GM12878 (cell line): ENCODE measurements around the gene CFLAR. TPM values are rescaled to one million over a fixed set of nuclear protein-coding genes. Genes with fewer than 3 reads are reported as not detected.

Experiments used
- ATAC-seq: fragments of 200-7000 bp; cut with Tn5 transposase; 3 replicates; pipeline ENCODE4 v1.9.1; 2020; ENCODE audit warnings: mild to moderate bottlenecking, moderate library complexity
- BruUV-seq: library from RNA; stranded (reverse); fragments of 400-500 nt; replicated peaks from 2 replicates; lab custom pipeline; 2021; lab: Mats Ljungman, UMichigan
- CTCF ChIA-PET: fragments of 300-600 bp; sonication (Branson Sonifier 250); formaldehyde crosslinking; extraction: SDS; loops from one replicate; lab custom pipeline; 2021; ENCODE audit warnings: inconsistent platforms; lab: Yijun Ruan, JAX
- POLR2A ChIA-PET: fragments of 350-600 bp; formaldehyde crosslinking; extraction: SDS; loops from one replicate; lab custom pipeline; 2021; ENCODE audit warnings: inconsistent platforms; lab: Charles Lee
- RAD21 ChIA-PET: fragments of 300-600 bp; sonication (Branson Sonifier 250); formaldehyde crosslinking; loops from one replicate; lab custom pipeline; 2023; ENCODE audit warnings: antibody characterized with exemption; ENCODE audit not compliant: unreplicated experiment; lab: Charles Lee
- SMC1A ChIA-PET: fragments of 300-600 bp; sonication (Branson Sonifier 250); formaldehyde crosslinking; loops from one replicate; lab custom pipeline; 2023; ENCODE audit not compliant: unreplicated experiment, uncharacterized antibody; lab: Charles Lee
- DNase-seq: peaks from one replicate; pipeline ENCODE4 v3.0.0-alpha.2; 2011; ENCODE audit warnings: low read depth, low spot score
- FAIRE-seq: peaks from 3 replicates; lab custom pipeline; 2011; peaks lifted over from hg19 to GRCh38; lab: Jason Lieb, UNC
- H2AFZ ChIP-seq: 2 replicates; pipeline ENCODE4 v1.6.0; 2011; ENCODE audit warnings: low read depth, low read length, control low read depth; ENCODE audit not compliant: control insufficient read depth
- H3K27ac ChIP-seq: 2 replicates; pipeline ENCODE4 v1.5.1; 2011; ENCODE audit warnings: control low read depth; ENCODE audit not compliant: control insufficient read depth, insufficient read depth
- H3K27me3 ChIP-seq, 2 experiments: replicated peaks in 1 of 2; 2 replicates each; pipeline versions ENCODE4 v1.6.0 to v1.6.1; 2011; ENCODE audit warnings: low read length in 1 of 2; ENCODE audit not compliant: control insufficient read depth in 2 of 2, insufficient read depth in 2 of 2
- H3K36me3 ChIP-seq, 2 experiments: 2 replicates each; pipeline ENCODE4 v1.5.1; 2011; ENCODE audit warnings: low read length in 1 of 2; ENCODE audit not compliant: control insufficient read depth in 2 of 2, insufficient read depth in 2 of 2
- H3K4me1 ChIP-seq: 2 replicates; pipeline ENCODE4 v1.6.1; 2011; ENCODE audit warnings: mild to moderate bottlenecking, low read length, moderate library complexity, mixed read lengths; ENCODE audit not compliant: control insufficient read depth, insufficient read depth
- H3K4me2 ChIP-seq: 2 replicates; pipeline ENCODE4 v1.6.0; 2011; ENCODE audit warnings: control low read depth; ENCODE audit not compliant: control insufficient read depth, insufficient read depth
- H3K4me3 ChIP-seq: fragments of 200-600 bp; sonication (generic); 2 replicates; pipeline ENCODE4 v1.5.1; 2016
- H3K79me2 ChIP-seq: 2 replicates; pipeline ENCODE4 v1.6.0; 2011; ENCODE audit warnings: low read length; ENCODE audit not compliant: control insufficient read depth, insufficient read depth
- H3K9ac ChIP-seq: 2 replicates; pipeline ENCODE4 v1.8.0; 2011; ENCODE audit warnings: low read length, control low read depth, mixed read lengths; ENCODE audit not compliant: control insufficient read depth, insufficient read depth
- H3K9me3 ChIP-seq: replicated peaks from 3 replicates; pipeline ENCODE4 v1.5.1; 2011; ENCODE audit warnings: mild to moderate bottlenecking, low read length; ENCODE audit not compliant: control insufficient read depth, insufficient read depth
- H4K20me1 ChIP-seq: 2 replicates; pipeline ENCODE4 v1.6.0; 2011; ENCODE audit not compliant: control insufficient read depth, insufficient read depth
- ATF7 ChIP-seq: fragments of 450-650 bp; IDR thresholded peaks from 2 replicates; pipeline ENCODE4 v1.6.1; 2016; ENCODE audit warnings: low read depth, mild to moderate bottlenecking
- EED ChIP-seq: sonication (generic); IDR thresholded peaks from 2 replicates; pipeline ENCODE4 v1.6.1; 2016; ENCODE audit warnings: antibody characterized with exemption, low read depth
- IRF4 ChIP-seq: IDR thresholded peaks from 2 replicates; pipeline ENCODE4 v1.6.1; 2011; ENCODE audit warnings: low read depth, low read length
- JUNB ChIP-seq: IDR thresholded peaks from 2 replicates; pipeline ENCODE4 v1.6.1; 2016; ENCODE audit warnings: antibody characterized with exemption, mild to moderate bottlenecking
- MYB ChIP-seq: fragments of 150-350 bp; IDR thresholded peaks from 2 replicates; pipeline ENCODE4 v1.6.1; 2014; ENCODE audit warnings: mild to moderate bottlenecking, low read depth, low read length, borderline replicate concordance
- NFIC ChIP-seq: IDR thresholded peaks from 2 replicates; pipeline ENCODE4 v1.6.1; 2012; ENCODE audit warnings: low read depth, mild to moderate bottlenecking, inconsistent platforms, low read length, moderate library complexity
- NFXL1 ChIP-seq: fragments of 450-650 bp; IDR thresholded peaks from 2 replicates; pipeline ENCODE4 v1.6.1; 2017; ENCODE audit warnings: antibody characterized with exemption, mild to moderate bottlenecking, borderline replicate concordance
- POLR2AphosphoS2 ChIP-seq: IDR thresholded peaks from 2 replicates; pipeline ENCODE4 v1.6.1; 2011; ENCODE audit warnings: low read depth, mild to moderate bottlenecking, low read length, improper control_type of control experiment, moderate library complexity
- SKIL ChIP-seq: fragments of 450-650 bp; IDR thresholded peaks from 2 replicates; pipeline ENCODE4 v1.6.1; 2017; ENCODE audit warnings: mild to moderate bottlenecking, low read depth, inconsistent platforms; ENCODE audit not compliant: poor library complexity, severe bottlenecking
- WRNIP1 ChIP-seq: IDR thresholded peaks from 2 replicates; pipeline ENCODE4 v1.6.1; 2011; ENCODE audit warnings: low read depth, low read length, improper control_type of control experiment, borderline replicate concordance
- ZNF592 ChIP-seq: fragments of 450-650 bp; IDR thresholded peaks from 2 replicates; pipeline ENCODE4 v1.6.1; 2017; ENCODE audit warnings: mild to moderate bottlenecking, moderate library complexity
- ZNF687 ChIP-seq: fragments of 450-650 bp; IDR thresholded peaks from 2 replicates; pipeline ENCODE4 v1.6.1; 2017; ENCODE audit warnings: mild to moderate bottlenecking, moderate library complexity
- WGBS: methylation state at CpG from one replicate; pipeline ENCODE4 v1.1.6; 2016; ENCODE audit warnings: low lambda C conversion rate; ENCODE audit not compliant: insufficient replicate concordance, insufficient coverage; ENCODE audit errors: missing lambda C conversion rate; 5-methylcytosine and 5-hydroxymethylcytosine counted together
- in situ Hi-C: fragments of 300-500 bp; cut with MboI; formaldehyde crosslinking; loops from 9 replicates; pipeline ENCODE4 v1.14.3; 2018; ENCODE audit warnings: mixed read lengths
- intact Hi-C: fragments of 100-400 bp; cut with micrococcal nuclease; formaldehyde crosslinking; loops from one replicate; pipeline ENCODE4 v1.14.2; 2022; ENCODE audit not compliant: unreplicated experiment
- polyA plus RNA-seq, 11 experiments: library from polyadenylated mRNA; depleted of rRNA in 4 of 11; unstranded in 6 of 11; stranded (reverse) in 5 of 11; fragments of >200 nt; fragmentation: Nextera tagmentation in 4 of 11; fragmentation: Illumina TruSeq in 1 of 11; extraction: Ambion mirVana in 4 of 11; extraction: Trizol in 1 of 11; gene quantifications; 1 replicate in 1 of 11; 2 replicates in 10 of 11; pipeline versions ENCODE4 v1.2.1 to v1.2.3, GENCODE V29; 2011 to 2016; ENCODE audit warnings: inconsistent platforms in 2 of 11, missing spikeins in 2 of 11, low read depth in 1 of 11
- total RNA-seq, 4 experiments: library from RNA; depleted of rRNA in 3 of 4; stranded (reverse); fragments of >200 nt in 3 of 4; fragmentation: Illumina TruSeq in 1 of 4; extraction: Trizol in 1 of 4; gene quantifications; 2 replicates each; pipeline versions ENCODE4 v1.2.1 to v1.2.3, GENCODE V29; 2013 to 2021

CFLAR gene
- total and polyA plus RNA-seq, 10 of the 15 experiments (the other 5 are each of a cell fraction or from before 2014, with no cell fraction given) = 80.6 to 181 (median 101) TPM

GRCh38 chr2:201208563-201209252 is 92.7 kb downstream of the CFLAR start (continued):
- TF ChIP-seq ZNF687 = peak; percentile 77; the same call in 1 of the 2 replicates
- TF ChIP-seq EED = 0 out of 2 replicates have a peak, but pooled peaks have one; percentile 22
- TF ChIP-seq NFXL1 = no peak

GRCh38 chr2:201215963-201216362 is 100.0 kb downstream of the CFLAR start:
- no peak for DNase-seq
- WGBS = 94% methylated on average over 4 of the region's 4 CpGs
- Histone ChIP-seq H2AFZ (no peak overlapping the region), H3K4me1 (no peaks in the 10 kb centered on the region; the same call in 1 of the 2 replicates), H3K9ac (no peak overlapping the region), H3K4me3 (no peak overlapping the region), H3K9me3 (no peaks in the 10 kb centered on the region), H3K27ac (no peak overlapping the region), H3K79me2 (no peaks in the 10 kb centered on the region), H3K4me2 (no peak overlapping the region), H3K27me3 (no peaks in the 10 kb centered on the region), H4K20me1 (no peaks in the 10 kb centered on the region), H3K36me3 (no peaks in the 10 kb centered on the region; a peak in 1 of 4 replicates)
- ChIA-PET SMC1A (no interaction called here), CTCF (interaction anchor here (5.2 kb wide), 1 partner anchor 17 kb away, joined by 17 read pairs; no protein-coding TSS in a partner anchor), RAD21 (interaction anchor here (1.9 kb wide), 1 partner anchor 34 kb away, joined by 4 read pairs; no protein-coding TSS in a partner anchor), POLR2A (no interaction called here)
- no peak for FAIRE-seq
- in situ Hi-C loops (no loop called here), intact Hi-C loops (no loop called here)
- no TSS peak for BruUV-seq
- ATAC-seq = no peak
- TF ChIP-seq IRF4 (no peak), ATF7 (no peak), SKIL (no peak), MYB (no peak), NFIC (no peak), ZNF592 (no peak), WRNIP1 (no peak), POLR2AphosphoS2 (no peak), JUNB (no peak)
